ENCODE measurements around the gene ZNF202.
"Not testable (repeated sequence)": the region's sequence is repeated elsewhere in the genome, so short reads cannot be mapped to it uniquely, and the experiment has no call there.

The ZNF202 gene

GRCh38 chr11:123740787-123741158 is 687 bp downstream of the ZNF202 start:
- no peak for DNase-seq (ENCODE audit: low read depth)

- no peak for DNase-seq (ENCODE audit: low read depth)
Measured at GRCh38 chr11:123738374-123738773, 3.1 kb downstream of the ZNF202 start.

GRCh38 chr11:123736769-123737168 is 4.7 kb downstream of the ZNF202 start:
- DNase-seq (ENCODE audit: low read depth), result no peak

GRCh38 chr11:123729602-123730001 is 11.9 kb downstream of the ZNF202 start:
- no peak for DNase-seq (ENCODE audit: low read depth)

- DNase-seq (ENCODE audit: low read depth), result no peak
Measured at GRCh38 chr11:123725995-123726655, 15.3 kb downstream of the ZNF202 start.

- no peak for DNase-seq (ENCODE audit: low read depth)
Measured at GRCh38 chr11:123719452-123719851, 22.0 kb downstream of the ZNF202 start.

GRCh38 chr11:123718469-123718868 is 23.0 kb downstream of the ZNF202 start:
- DNase-seq (ENCODE audit: low read depth), result no peak

GRCh38 chr11:123718063-123718462 is 23.4 kb downstream of the ZNF202 start:
- DNase-seq (ENCODE audit: low read depth), result no peak

GRCh38 chr11:123712627-123713026 is 28.8 kb downstream of the ZNF202 start:
- not testable (repeated sequence) for DNase-seq (ENCODE audit: low read depth)

GRCh38 chr11:123707606-123708205 is 33.8 kb downstream of the ZNF202 start:
- peak; percentile 48 for DNase-seq (ENCODE audit: low read depth)

- no peak for DNase-seq (ENCODE audit: low read depth)
Measured at GRCh38 chr11:123707206-123707605, 34.3 kb downstream of the ZNF202 start.

GRCh38 chr11:123704341-123704740 is 37.1 kb downstream of the ZNF202 start:
- no peak for DNase-seq (ENCODE audit: low read depth)

GRCh38 chr11:123702696-123703095 is 38.8 kb downstream of the ZNF202 start:
- DNase-seq (ENCODE audit: low read depth), result no peak

- DNase-seq (ENCODE audit: low read depth), result no peak
Measured at GRCh38 chr11:123702139-123702538, 39.3 kb downstream of the ZNF202 start.

- no peak for DNase-seq (ENCODE audit: low read depth)
Measured at GRCh38 chr11:123700772-123701171, 40.7 kb downstream of the ZNF202 start.

GRCh38 chr11:123698546-123699127 is 42.8 kb downstream of the ZNF202 start:
- DNase-seq (ENCODE audit: low read depth), result no peak

- DNase-seq (ENCODE audit: low read depth), result no peak
Measured at GRCh38 chr11:123696183-123696582, 45.3 kb downstream of the ZNF202 start.

- no peak for DNase-seq (ENCODE audit: low read depth)
Measured at GRCh38 chr11:123695231-123695630, 46.2 kb downstream of the ZNF202 start.

GRCh38 chr11:123694551-123694950 is 46.9 kb downstream of the ZNF202 start:
- no peak for DNase-seq (ENCODE audit: low read depth)

- no peak for DNase-seq (ENCODE audit: low read depth)
Measured at GRCh38 chr11:123692961-123693360, 48.5 kb downstream of the ZNF202 start.

- no peak for DNase-seq (ENCODE audit: low read depth)
Measured at GRCh38 chr11:123690485-123690884, 51.0 kb downstream of the ZNF202 start.

- no peak for DNase-seq (ENCODE audit: low read depth)
Measured at GRCh38 chr11:123684601-123685000, 56.9 kb downstream of the ZNF202 start.

GRCh38 chr11:123683428-123684170 is 57.9 kb downstream of the ZNF202 start:
- no peak for DNase-seq (ENCODE audit: low read depth)

Data from activated T-cell treated with anti-CD3 and anti-CD28 coated beads for 1 hour (primary cell).